ENCODE measurements around the gene R3HDM1.
A peak's percentile ranks its signal among the peaks of the same experiment; 100 is the strongest.

R3HDM1 gene

GRCh38 chr2:135728064-135728743, 196.9 kb downstream of the R3HDM1 start:
- DNase-seq (ENCODE audit: low spot score) = no peak

GRCh38 chr2:135732561-135732960, 201.3 kb downstream of the R3HDM1 start:
- no peak for DNase-seq (ENCODE audit: low spot score)

GRCh38 chr2:135733045-135733444, 201.8 kb downstream of the R3HDM1 start:
- DNase-seq (ENCODE audit: low spot score) = no peak

GRCh38 chr2:135736546-135736945, 205.3 kb downstream of the R3HDM1 start:
- no peak for DNase-seq (ENCODE audit: low spot score)

- no peak for DNase-seq (ENCODE audit: low spot score)
Observed at GRCh38 chr2:135740206-135740605, 208.9 kb downstream of the R3HDM1 start.

- DNase-seq (ENCODE audit: low spot score) = no peak
Observed at GRCh38 chr2:135741043-135741394, 209.7 kb downstream of the R3HDM1 start.

- DNase-seq (ENCODE audit: low spot score) = peak; percentile 96
Observed at GRCh38 chr2:135741395-135742324, 210.4 kb downstream of the R3HDM1 start, which contains the start of gene UBXN4. Gene UBXN4, plus strand, starts transcription at chr2:135741855. Its CDS starts 75 bp downstream, at chr2:135741930.

- peak; percentile 48 for DNase-seq (ENCODE audit: low spot score)
Observed at GRCh38 chr2:135742325-135742757, 211.1 kb downstream of the R3HDM1 start.

- DNase-seq (ENCODE audit: low spot score) = no peak
Observed at GRCh38 chr2:135743860-135744259, 212.6 kb downstream of the R3HDM1 start.

GRCh38 chr2:135744760-135745314, 213.6 kb downstream of the R3HDM1 start:
- DNase-seq (ENCODE audit: low spot score) = peak; percentile 30

- no peak for DNase-seq (ENCODE audit: low spot score)
Observed at GRCh38 chr2:135745545-135745944, 214.3 kb downstream of the R3HDM1 start.

- no peak for DNase-seq (ENCODE audit: low spot score)
Observed at GRCh38 chr2:135755573-135755972, 224.3 kb downstream of the R3HDM1 start.

GRCh38 chr2:135756692-135757091, 225.4 kb downstream of the R3HDM1 start:
- no peak for DNase-seq (ENCODE audit: low spot score)

- DNase-seq (ENCODE audit: low spot score) = no peak
Observed at GRCh38 chr2:135762022-135762421, 230.7 kb downstream of the R3HDM1 start.

- DNase-seq (ENCODE audit: low spot score) = no peak
Observed at GRCh38 chr2:135762530-135762929, 231.2 kb downstream of the R3HDM1 start.

- no peak for DNase-seq (ENCODE audit: low spot score)
Observed at GRCh38 chr2:135768863-135769262, 237.6 kb downstream of the R3HDM1 start.

GRCh38 chr2:135773319-135773718, 242.0 kb downstream of the R3HDM1 start:
- DNase-seq (ENCODE audit: low spot score) = no peak

GRCh38 chr2:135773917-135774316, 242.6 kb downstream of the R3HDM1 start:
- DNase-seq (ENCODE audit: low spot score) = peak; percentile 77
